Activated effector memory CD4-positive, alpha-beta T cell treated with Interleukin-2 at 50 U/mL for 16 hours (primary cell): ENCODE data around the gene SLC7A10.
"Not testable (repeated sequence)": the region's sequence is repeated elsewhere in the genome, so short reads cannot be mapped to it uniquely, and the experiment has no call there.

Source experiments
- DNase-seq: peaks from one replicate; pipeline ENCODE4 v3.0.0-alpha.2; 2020

SLC7A10 gene

DNA sequence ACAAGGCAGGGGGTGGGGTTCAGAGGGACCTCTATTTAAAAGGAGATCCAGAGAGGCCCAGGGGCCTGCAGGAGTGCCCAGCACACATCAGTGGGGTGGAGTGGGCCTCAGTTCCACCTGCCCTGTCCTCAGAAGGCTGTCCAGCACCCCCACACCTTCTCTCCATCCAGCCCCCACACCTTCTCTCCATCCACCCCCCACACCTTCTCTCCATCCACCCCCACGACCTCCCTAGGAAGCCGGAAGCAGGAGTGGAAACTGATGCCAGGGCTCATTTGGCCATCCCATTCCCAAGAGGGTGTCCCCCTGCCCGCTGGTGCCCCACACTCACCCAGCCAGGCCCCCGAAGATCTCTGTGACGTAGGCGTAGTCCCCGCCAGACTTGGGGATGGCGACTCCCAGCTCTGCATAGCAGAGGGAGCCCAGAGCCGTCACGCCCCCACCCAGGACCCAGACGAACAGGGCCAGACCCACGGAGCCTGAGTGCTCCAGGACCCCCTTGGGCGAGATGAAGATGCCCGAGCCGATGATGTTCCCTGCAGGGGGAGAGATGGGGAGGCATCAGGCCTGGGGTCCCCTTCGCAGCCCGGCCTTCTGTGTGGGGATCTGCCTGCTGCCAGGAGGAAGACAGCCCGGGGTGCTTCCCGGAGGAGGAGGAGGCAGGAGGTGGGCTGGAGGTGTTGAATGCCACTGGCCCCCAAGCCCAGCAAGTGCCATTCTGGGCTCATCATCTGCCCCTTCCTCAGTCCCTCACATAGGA is 10.0 kb downstream of the SLC7A10 start:
- DNase-seq, result no peak

- no peak for DNase-seq
Measured at GRCh38 chr19:33214596-33214995, 11.1 kb downstream of the SLC7A10 start.

GRCh38 chr19:33212436-33213172 is 13.0 kb downstream of the SLC7A10 start:
- DNase-seq, result no peak

- no peak for DNase-seq
Measured at GRCh38 chr19:33211794-33212435, 13.7 kb downstream of the SLC7A10 start.

GRCh38 chr19:33210266-33210940 is 15.2 kb downstream of the SLC7A10 start:
- no peak for DNase-seq

GRCh38 chr19:33209850-33210230 is 15.8 kb downstream of the SLC7A10 start:
- not testable (repeated sequence) for DNase-seq

DNA sequence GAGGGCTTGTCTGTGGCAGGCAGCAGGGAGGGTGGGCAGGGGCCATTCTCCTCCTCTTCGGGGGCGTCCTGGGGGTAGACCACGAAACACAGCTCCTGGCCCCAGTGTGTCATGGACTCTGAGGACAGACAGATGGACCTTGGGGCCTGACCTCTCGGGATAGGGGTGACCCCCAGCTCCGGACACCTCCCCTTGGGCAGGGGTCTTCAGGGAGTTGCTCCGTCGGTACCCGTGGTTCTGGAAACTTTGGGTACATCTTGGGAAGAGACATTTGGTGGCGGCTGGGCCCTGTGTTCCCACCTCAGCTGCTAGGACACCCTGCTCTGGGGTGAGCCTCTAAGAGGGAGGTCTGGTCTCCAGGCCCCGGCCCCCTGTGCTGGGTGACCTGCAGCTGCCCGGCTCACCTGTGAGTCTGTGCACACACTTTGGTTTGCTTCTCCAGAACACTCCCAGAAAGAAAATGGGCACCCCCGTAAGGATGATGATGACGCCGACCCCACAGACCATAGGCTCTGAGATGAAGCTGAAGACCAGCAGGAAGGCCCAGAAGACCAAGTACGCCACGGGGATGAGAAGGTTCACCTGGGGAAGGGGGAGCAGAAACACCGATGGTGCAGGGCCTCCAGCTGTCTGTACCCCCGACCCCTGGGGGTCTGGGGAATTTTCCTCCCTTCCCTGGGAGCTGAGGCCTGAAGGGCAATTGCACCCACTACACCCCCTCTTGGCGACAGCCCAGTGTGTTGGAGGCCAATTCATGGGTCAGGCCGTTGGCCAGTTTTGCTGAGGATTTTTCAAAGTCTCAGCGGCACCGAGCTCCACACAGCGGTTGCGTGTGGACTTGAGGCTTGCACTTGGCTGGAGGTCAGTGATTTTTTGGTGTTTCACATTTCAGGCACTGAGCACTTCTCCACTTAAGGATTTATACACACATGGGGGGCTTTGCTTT is 16.5 kb downstream of the SLC7A10 start:
- no peak for DNase-seq

DNA sequence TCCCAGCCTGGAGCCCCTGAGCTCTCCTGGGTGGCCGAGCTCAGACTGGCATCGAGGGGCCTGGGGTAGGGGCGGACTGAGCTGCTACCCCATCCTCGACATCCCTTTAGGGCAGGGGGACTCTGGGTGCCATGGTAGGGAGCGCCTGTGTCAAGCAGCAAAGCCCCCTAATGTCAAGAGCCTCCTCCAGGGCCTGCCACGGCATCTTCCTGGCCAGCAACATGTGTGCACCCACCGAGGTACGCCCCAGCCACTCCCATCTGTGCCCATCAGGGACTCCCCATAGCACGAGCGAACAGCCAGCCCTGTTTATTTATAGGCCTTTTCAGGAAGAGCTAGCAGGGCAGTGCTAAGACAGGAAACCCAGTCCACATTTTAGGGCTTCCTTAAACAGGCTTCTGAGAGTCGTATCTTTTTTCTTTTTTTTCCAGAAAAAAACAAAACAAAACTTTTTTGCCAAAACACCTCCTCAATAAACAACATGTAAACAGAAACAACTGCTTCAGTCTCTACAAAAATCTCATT is 17.2 kb downstream of the SLC7A10 start:
- DNase-seq, result no peak

DNA sequence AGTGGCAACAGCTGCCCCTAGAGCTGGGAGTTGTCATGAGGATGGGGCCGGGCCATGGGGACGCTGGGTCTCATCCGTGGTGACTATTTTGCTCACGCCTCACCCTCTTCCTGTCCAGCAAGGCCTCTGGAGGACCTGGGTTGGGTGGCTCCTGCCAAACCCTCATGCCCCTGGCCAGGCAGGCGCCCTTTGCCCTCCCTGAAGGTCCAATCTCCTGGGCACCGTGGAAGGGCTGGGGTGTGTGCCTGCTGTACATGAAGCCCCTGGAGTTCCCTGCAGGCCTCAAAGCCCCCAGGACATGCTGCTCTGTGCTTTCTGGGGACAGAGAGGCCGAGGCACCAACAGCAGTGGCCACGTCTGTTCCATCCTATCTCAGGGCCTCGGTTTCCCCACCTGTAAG is 17.7 kb downstream of the SLC7A10 start:
- no peak for DNase-seq

GRCh38 chr19:33207040-33207620 is 18.5 kb downstream of the SLC7A10 start:
- DNase-seq, result no peak

DNA sequence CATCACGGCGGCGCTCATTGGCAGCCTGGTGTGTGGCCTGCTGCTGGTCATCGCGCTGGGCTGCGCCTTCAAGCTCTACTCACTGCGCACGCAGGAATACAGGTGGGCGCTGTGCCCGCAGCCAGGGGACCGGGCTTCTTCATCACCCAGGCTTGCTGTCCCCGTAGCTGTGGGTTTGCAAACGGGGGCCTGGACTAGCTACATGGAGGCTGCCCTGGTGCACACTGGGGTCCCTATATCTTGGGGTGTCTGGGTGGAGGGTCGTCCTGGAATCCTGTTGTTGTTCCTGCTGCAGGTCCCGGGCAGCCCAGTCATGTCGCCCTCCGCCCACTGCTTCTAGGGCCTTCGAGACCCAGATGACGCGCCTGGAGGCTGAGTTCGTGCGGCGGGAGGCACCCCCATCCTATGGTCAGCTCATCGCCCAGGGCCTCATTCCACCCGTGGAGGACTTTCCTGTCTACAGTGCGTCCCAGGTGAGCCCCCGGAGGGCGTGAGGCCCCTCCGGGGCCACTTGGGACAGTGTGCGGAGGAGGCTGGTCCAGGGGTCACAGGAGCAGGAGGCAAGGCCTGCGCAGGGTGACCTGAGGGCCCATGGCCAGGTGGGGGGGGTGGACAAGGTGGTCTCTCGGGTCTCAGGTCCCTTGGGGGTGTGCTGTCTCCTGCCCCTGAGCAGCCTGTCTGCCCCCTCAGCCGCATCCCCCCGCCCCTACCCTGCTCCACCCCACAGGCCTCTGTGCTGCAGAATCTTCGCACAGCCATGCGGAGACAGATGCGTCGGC is 19.2 kb downstream of the SLC7A10 start:
- DNase-seq, result no peak

GRCh38 chr19:33205531-33206260 is 20.0 kb downstream of the SLC7A10 start:
- DNase-seq, result no peak

DNA sequence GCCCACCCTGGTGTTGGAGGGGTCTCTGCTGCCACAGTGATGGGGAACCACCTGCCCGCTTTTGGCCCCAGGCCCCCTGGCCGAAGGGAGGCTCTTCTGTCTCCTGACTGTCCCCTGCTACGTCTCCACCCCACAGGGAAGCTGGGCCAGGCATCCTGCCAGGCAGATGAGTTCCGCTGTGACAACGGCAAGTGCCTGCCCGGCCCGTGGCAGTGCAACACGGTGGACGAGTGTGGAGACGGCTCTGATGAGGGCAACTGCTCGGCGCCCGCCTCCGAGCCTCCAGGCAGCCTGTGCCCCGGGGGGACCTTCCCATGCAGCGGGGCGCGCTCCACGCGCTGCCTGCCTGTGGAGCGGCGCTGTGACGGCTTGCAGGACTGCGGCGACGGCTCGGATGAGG is 20.5 kb downstream of the SLC7A10 start:
- DNase-seq, result no peak

GRCh38 chr19:33204136-33204973 is 21.3 kb downstream of the SLC7A10 start:
- DNase-seq, result no peak

DNA sequence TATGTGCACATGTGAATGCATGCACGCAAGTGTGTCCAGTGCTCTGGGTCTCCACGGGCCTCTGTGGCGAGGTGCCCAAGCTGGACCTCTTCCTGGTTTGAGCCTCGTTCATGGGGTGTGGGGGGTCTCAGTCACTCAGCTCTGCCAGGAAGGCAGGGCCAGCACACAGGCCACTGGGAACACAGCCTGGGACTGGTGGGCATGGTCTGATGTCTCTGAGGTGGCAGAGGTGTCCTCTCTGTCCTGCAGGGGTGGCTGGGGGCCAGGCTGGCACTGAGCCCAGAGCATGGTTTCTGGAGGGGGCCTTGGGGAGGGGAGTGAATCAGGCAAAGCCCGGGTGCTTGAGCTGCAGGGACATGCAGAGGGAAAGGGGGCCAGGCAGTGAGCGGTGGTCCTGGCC is 22.1 kb downstream of the SLC7A10 start:
- no peak for DNase-seq

DNA sequence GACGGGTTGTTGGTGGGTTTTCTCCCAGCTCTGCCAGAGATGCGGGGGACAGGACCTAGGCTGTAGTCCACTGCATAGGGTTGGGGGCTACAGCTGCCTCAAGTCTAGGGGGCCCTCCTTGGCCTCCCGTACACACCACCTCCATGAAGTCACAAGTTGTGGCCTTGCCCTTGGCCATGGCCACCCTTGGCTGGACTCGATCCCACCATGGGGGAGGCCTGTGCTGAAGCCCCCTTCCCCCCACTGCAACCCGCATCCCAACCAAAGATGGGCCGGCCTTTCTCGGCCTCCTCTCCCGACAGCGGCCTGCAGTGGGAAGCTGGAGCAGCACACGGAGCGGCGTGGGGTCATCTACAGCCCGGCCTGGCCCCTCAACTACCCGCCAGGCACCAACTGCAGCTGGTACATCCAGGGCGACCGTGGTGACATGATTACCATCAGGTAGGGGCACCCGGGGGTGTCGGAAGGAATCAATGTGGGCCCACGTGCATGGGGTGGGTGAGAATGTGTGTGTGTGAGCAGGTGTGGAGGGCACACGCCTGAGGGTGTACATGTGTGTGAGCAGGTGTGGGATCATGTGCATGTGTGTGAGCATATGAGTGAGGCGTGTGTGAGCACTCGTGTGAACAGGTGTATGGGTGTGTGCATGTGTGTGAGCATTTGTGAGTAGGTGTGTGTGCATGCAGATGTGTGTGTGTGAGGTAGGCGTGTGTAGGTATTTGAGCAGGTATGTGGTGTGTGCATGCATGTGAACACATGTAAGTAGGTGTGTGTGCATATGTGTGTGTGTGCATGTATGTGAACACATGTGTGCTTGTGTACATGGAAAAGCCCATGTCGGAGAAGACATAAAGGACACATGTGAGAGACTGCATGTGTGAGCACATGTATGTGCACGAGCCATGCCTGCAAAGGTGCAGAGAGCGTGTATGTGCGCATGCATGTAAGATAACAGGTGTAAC is 22.8 kb downstream of the SLC7A10 start:
- DNase-seq, result no peak

DNA sequence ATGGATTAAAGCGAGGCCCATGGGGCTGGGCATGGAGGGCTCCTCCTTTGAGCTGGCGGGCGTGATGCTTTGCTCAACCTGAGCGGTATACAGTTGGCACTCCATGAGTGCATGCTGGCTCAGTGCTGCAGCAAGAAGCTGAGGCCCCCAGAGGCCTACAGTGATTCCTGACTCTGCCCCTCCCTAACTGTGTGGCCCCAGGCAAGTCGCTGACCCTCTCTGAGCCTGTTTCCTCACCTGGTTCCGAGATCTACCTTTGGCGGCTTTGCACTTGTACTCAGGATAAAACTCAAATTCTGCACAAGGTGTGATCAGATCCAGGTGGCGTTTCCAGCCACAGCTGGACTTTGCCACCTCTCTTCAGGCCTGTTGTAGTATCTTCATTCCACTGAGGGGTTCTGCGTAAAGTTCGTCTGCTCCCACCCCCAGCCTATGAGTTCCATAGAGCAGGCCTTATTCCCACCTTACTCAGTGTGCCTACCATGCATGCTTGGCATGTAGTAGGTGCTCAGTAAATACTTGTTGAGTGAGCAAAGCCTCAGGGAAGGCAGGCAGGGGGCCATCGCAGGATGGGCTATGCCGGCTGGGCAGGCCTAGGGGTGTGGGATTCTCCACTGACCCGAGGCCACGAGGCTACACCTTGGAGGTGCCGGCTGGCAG is 23.6 kb downstream of the SLC7A10 start:
- DNase-seq, result no peak
